HG03571 (cell line): ENCODE data around the gene ESRRB.

Experiments
- ATAC-seq: cut with Tn5 transposase; IDR thresholded peaks from one replicate; pipeline ENCODE4 v1.9.1; 2021; ENCODE audit not compliant: unreplicated experiment

ESRRB gene

GRCh38 chr14:76351941-76352340 is 24.0 kb upstream of the ESRRB start:
- ATAC-seq, result no peak

- ATAC-seq, result no peak
Observed at GRCh38 chr14:76352639-76353281, 23.2 kb upstream of the ESRRB start.

- ATAC-seq, result no peak
Observed at GRCh38 chr14:76354310-76354709, 21.6 kb upstream of the ESRRB start.

GRCh38 chr14:76355771-76356170 is 20.2 kb upstream of the ESRRB start:
- no peak for ATAC-seq

GRCh38 chr14:76371066-76371465 is 4.9 kb upstream of the ESRRB start:
- ATAC-seq, result no peak

- no peak for ATAC-seq
Observed at GRCh38 chr14:76373456-76373855, 2.5 kb upstream of the ESRRB start.

GRCh38 chr14:76375484-76375883 is 453 bp upstream of the ESRRB start:
- no peak for ATAC-seq

GRCh38 chr14:76376409-76376877 is 506 bp downstream of the ESRRB start:
- ATAC-seq, result no peak

GRCh38 chr14:76376878-76377734 is 1.2 kb downstream of the ESRRB start:
- no peak for ATAC-seq

- ATAC-seq, result no peak
Observed at GRCh38 chr14:76377735-76378074, 1.8 kb downstream of the ESRRB start.

GRCh38 chr14:76380991-76381390 is 5.1 kb downstream of the ESRRB start:
- no peak for ATAC-seq

GRCh38 chr14:76381817-76382494 is 6.0 kb downstream of the ESRRB start:
- ATAC-seq, result no peak

GRCh38 chr14:76382495-76382832 is 6.5 kb downstream of the ESRRB start:
- no peak for ATAC-seq

GRCh38 chr14:76385435-76385834 is 9.5 kb downstream of the ESRRB start:
- ATAC-seq, result no peak

- no peak for ATAC-seq
Observed at GRCh38 chr14:76386944-76387782, 11.2 kb downstream of the ESRRB start.

- no peak for ATAC-seq
Observed at GRCh38 chr14:76389841-76390240, 13.9 kb downstream of the ESRRB start.

GRCh38 chr14:76390621-76391020 is 14.7 kb downstream of the ESRRB start:
- no peak for ATAC-seq

- ATAC-seq, result no peak
Observed at GRCh38 chr14:76391981-76392690, 16.2 kb downstream of the ESRRB start.

- ATAC-seq, result no peak
Observed at GRCh38 chr14:76394569-76394968, 18.6 kb downstream of the ESRRB start.

GRCh38 chr14:76395161-76395560 is 19.2 kb downstream of the ESRRB start:
- no peak for ATAC-seq
